Nephron (organoid): ENCODE data around the gene STX16.

Experiments used
- H3K27ac Mint-ChIP-seq, 3 experiments: 2 replicates each; pipeline ENCODE4 v1.8.0; 2020; ENCODE audit warnings: mixed read lengths in 3 of 3, mild to moderate bottlenecking in 2 of 3, moderate library complexity in 1 of 3
- H3K27me3 Mint-ChIP-seq: 2 replicates; pipeline ENCODE4 v1.8.0; 2021; ENCODE audit warnings: low read depth, mild to moderate bottlenecking, moderate library complexity, mixed read lengths
- H3K36me3 Mint-ChIP-seq: 2 replicates; pipeline ENCODE4 v1.8.0; 2020; ENCODE audit warnings: low read depth, mixed read lengths
- H3K4me1 Mint-ChIP-seq: 2 replicates; pipeline ENCODE4 v1.8.0; 2020; ENCODE audit warnings: mixed read lengths
- H3K4me3 Mint-ChIP-seq, 3 experiments: 2 replicates each; pipeline ENCODE4 v1.8.0; 2020; ENCODE audit warnings: mild to moderate bottlenecking in 3 of 3, mixed read lengths in 3 of 3, moderate library complexity in 2 of 3
- H3K9me3 Mint-ChIP-seq: 2 replicates; pipeline ENCODE4 v1.8.0; 2020; ENCODE audit warnings: mixed read lengths
- CTCF ChIP-seq, 3 experiments: fragments of 200-600 bp; sonication (generic); IDR thresholded peaks; one replicate each; pipeline ENCODE4 v1.5.0; 2021; ENCODE audit warnings: antibody characterized with exemption in 3 of 3; ENCODE audit not compliant: unreplicated experiment in 3 of 3

The STX16 gene

GRCh38 chr20:58650776-58651558 is at the start of gene STX16:
Gene STX16, plus strand, starts transcription at chr20:58651283. Its CDS starts 724 bp downstream, at chr20:58652007.
- Mint-ChIP-seq H3K9me3 (no peaks in the 10 kb centered on the region), H3K27me3 (no peaks in the 10 kb centered on the region), H3K27ac (peak within 1 kb of the TSS; percentile 95 to 99 (median 99)), H3K4me3 (peak within 1 kb of the TSS; percentile 98 to 100 (median 99)), H3K4me1 (peaks cover 41% of the 10 kb centered on the region), H3K36me3 (no peaks in the 10 kb centered on the region)
- peak; percentile 67 to 71 (median 70) for TF ChIP-seq CTCF (IDR thresholded peaks at IDR 0.05; ENCODE audit: unreplicated experiment in 3 of 3)

- peaks cover 70% of the 10 kb centered on the region for H3K4me1 Mint-ChIP-seq
- no peaks in the 10 kb centered on the region for H3K36me3 Mint-ChIP-seq
- peak overlapping the region; percentile 42 to 85 (median 66) for H3K27ac Mint-ChIP-seq
- peaks cover 22% of the 10 kb centered on the region for H3K27me3 Mint-ChIP-seq
- H3K4me3 Mint-ChIP-seq = no peak overlapping the region
- TF ChIP-seq CTCF (IDR thresholded peaks at IDR 0.05; ENCODE audit: unreplicated experiment in 3 of 3) = no peak
- no peaks in the 10 kb centered on the region for H3K9me3 Mint-ChIP-seq
Observed at GRCh38 chr20:58602124-58602523, 49.0 kb upstream of the STX16 start.

- peaks cover 28% of the 10 kb centered on the region for H3K27me3 Mint-ChIP-seq
- peak overlapping the region; percentile 60 to 97 (median 95) for H3K27ac Mint-ChIP-seq
- no peaks in the 10 kb centered on the region for H3K9me3 Mint-ChIP-seq
- H3K4me3 Mint-ChIP-seq = no peak overlapping the region
- no peaks in the 10 kb centered on the region for H3K36me3 Mint-ChIP-seq
- H3K4me1 Mint-ChIP-seq = peaks cover 54% of the 10 kb centered on the region
- no peak for TF ChIP-seq CTCF (IDR thresholded peaks at IDR 0.05; ENCODE audit: unreplicated experiment in 3 of 3)
Observed at GRCh38 chr20:58603721-58604120, 47.4 kb upstream of the STX16 start.

- peaks cover 28% of the 10 kb centered on the region for H3K27me3 Mint-ChIP-seq
- H3K9me3 Mint-ChIP-seq = no peaks in the 10 kb centered on the region
- H3K4me1 Mint-ChIP-seq = peaks cover 48% of the 10 kb centered on the region
- H3K27ac Mint-ChIP-seq = peak overlapping the region; percentile 60 to 97 (median 95)
- no peak for TF ChIP-seq CTCF (IDR thresholded peaks at IDR 0.05; ENCODE audit: unreplicated experiment in 3 of 3)
- no peaks in the 10 kb centered on the region for H3K36me3 Mint-ChIP-seq
- H3K4me3 Mint-ChIP-seq = peak overlapping the region in 1 of 3 experiments; percentile 40
Observed at GRCh38 chr20:58604128-58604881, 46.8 kb upstream of the STX16 start.

- Mint-ChIP-seq H3K36me3 (no peaks in the 10 kb centered on the region), H3K9me3 (no peaks in the 10 kb centered on the region), H3K27me3 (peaks cover 28% of the 10 kb centered on the region), H3K4me1 (peaks cover 46% of the 10 kb centered on the region), H3K4me3 (no peak overlapping the region), H3K27ac (peak overlapping the region in 2 of 3 experiments; percentile 56 to 75)
- TF ChIP-seq CTCF (IDR thresholded peaks at IDR 0.05; ENCODE audit: unreplicated experiment in 3 of 3) = no peak
Observed at GRCh38 chr20:58605292-58606065, 45.6 kb upstream of the STX16 start.
